ENCODE results near the gene RREB1. TPM values are rescaled to one million over a fixed set of nuclear protein-coding genes. Genes with fewer than 3 reads are reported as not detected.

RREB1 gene
- total RNA-seq, 1 donor from 2014 or later = 41.8 TPM

DNA sequence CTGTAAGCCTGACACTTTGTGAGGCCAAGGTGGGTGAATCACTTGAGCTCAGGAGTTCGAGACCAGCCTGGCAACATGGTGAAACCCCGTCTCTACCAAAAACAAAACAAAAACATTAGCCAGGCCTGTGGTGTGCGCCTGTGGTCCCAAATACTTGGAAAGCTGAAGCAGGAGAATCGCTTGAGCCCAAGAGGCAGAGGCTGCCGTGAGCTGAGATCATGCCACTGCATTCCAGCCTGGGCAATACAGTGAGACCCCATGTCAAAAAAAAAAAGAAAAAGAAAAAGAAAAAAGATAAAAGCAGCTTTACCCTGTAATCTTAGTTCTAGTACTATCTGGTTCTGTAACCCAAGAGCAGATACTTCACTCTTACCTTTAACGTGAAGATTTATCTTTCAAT lies 177.7 kb downstream of the RREB1 start:
- no peak overlapping the region for H2AFZ ChIP-seq (ENCODE audit: low read depth, low read length)
- no peak overlapping the region for H3K4me3 ChIP-seq (ENCODE audit: insufficient read depth, low read depth, low read length)
- H3K4me1 Mint-ChIP-seq (ENCODE audit: low read depth, unreplicated experiment) = no peaks in the 10 kb centered on the region
- no peaks in the 10 kb centered on the region for H3K9me3 ChIP-seq (ENCODE audit: insufficient read depth, low read depth, low read length)
- H3K36me3 Mint-ChIP-seq (ENCODE audit: low read depth, unreplicated experiment) = peaks cover 21% of the 10 kb centered on the region
- no peaks in the 10 kb centered on the region for H3K27me3 Mint-ChIP-seq (ENCODE audit: low read depth, unreplicated experiment)
- H4K20me1 ChIP-seq (ENCODE audit: insufficient read depth, low read length) = peaks cover 28% of the 10 kb centered on the region
- H3K27ac Mint-ChIP-seq (ENCODE audit: unreplicated experiment) = no peak overlapping the region
- no peak overlapping the region for H3K4me3 Mint-ChIP-seq (ENCODE audit: unreplicated experiment)
- no peaks in the 10 kb centered on the region for H3K79me2 ChIP-seq (ENCODE audit: insufficient read depth, low read length)
- H3K9ac ChIP-seq (ENCODE audit: low read length) = no peak overlapping the region
- no peak overlapping the region for H3K27ac ChIP-seq (ENCODE audit: low read depth, low read length)
- FAIRE-seq (no peak), DNase-seq (ENCODE audit: low read depth) (no peak)
- H3K4me1 ChIP-seq (ENCODE audit: insufficient read depth, low read length) = no peaks in the 10 kb centered on the region
- no peak overlapping the region for H3K4me2 ChIP-seq (ENCODE audit: low read length)
- H3K9me3 Mint-ChIP-seq (ENCODE audit: unreplicated experiment) = no peaks in the 10 kb centered on the region
- no peaks in the 10 kb centered on the region for H3K27me3 ChIP-seq (ENCODE audit: insufficient read depth, low read length)
- TF ChIP-seq, protein P1, sequence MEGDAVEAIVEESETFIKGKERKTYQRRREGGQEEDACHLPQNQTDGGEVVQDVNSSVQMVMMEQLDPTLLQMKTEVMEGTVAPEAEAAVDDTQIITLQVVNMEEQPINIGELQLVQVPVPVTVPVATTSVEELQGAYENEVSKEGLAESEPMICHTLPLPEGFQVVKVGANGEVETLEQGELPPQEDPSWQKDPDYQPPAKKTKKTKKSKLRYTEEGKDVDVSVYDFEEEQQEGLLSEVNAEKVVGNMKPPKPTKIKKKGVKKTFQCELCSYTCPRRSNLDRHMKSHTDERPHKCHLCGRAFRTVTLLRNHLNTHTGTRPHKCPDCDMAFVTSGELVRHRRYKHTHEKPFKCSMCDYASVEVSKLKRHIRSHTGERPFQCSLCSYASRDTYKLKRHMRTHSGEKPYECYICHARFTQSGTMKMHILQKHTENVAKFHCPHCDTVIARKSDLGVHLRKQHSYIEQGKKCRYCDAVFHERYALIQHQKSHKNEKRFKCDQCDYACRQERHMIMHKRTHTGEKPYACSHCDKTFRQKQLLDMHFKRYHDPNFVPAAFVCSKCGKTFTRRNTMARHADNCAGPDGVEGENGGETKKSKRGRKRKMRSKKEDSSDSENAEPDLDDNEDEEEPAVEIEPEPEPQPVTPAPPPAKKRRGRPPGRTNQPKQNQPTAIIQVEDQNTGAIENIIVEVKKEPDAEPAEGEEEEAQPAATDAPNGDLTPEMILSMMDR (IDR thresholded peaks at IDR 0.05; ENCODE audit: insufficient read depth, low read depth, low read length) = no peak
- no peak for TF ChIP-seq EZH2 (IDR thresholded peaks at IDR 0.05; ENCODE audit: insufficient read depth, low read length)
- H3K36me3 ChIP-seq (ENCODE audit: insufficient read depth, low read length) = peaks cover 40% of the 10 kb centered on the region

DNA sequence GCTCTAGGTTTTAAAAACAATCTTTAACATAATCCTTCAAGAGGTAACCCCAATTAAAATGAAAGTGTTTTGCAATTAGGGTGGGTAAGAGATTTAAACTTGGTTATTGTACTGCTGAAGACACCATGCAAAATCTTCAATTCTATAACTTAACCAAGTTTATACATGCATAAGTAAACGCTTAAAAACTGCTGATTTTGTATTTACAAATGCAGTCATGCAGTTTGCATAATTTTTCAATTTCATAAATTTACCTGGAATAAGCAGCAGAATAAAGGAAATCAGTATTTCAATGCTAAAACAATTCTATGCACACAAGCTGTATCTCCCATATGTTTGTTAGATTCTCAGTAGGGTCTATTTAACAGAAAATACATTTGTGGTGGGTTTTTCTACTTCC lies 182.3 kb downstream of the RREB1 start:
- Mint-ChIP-seq H3K9me3 (ENCODE audit: unreplicated experiment) (no peaks in the 10 kb centered on the region), H3K27me3 (ENCODE audit: low read depth, unreplicated experiment) (no peaks in the 10 kb centered on the region), H3K36me3 (ENCODE audit: low read depth, unreplicated experiment) (peaks cover 15% of the 10 kb centered on the region), H3K4me1 (ENCODE audit: low read depth, unreplicated experiment) (no peaks in the 10 kb centered on the region), H3K4me3 (ENCODE audit: unreplicated experiment) (no peak overlapping the region), H3K27ac (ENCODE audit: unreplicated experiment) (no peak overlapping the region)
- H3K9ac ChIP-seq (ENCODE audit: low read length) = no peak overlapping the region
- H3K4me2 ChIP-seq (ENCODE audit: low read length) = no peak overlapping the region
- H3K27ac ChIP-seq (ENCODE audit: low read depth, low read length) = no peak overlapping the region
- H3K4me3 ChIP-seq (ENCODE audit: insufficient read depth, low read depth, low read length) = no peak overlapping the region
- FAIRE-seq = no peak
- TF ChIP-seq EZH2 (IDR thresholded peaks at IDR 0.05; ENCODE audit: insufficient read depth, low read length) = no peak
- TF ChIP-seq, protein P1 (IDR thresholded peaks at IDR 0.05; ENCODE audit: insufficient read depth, low read depth, low read length) = no peak
- no peak for DNase-seq (ENCODE audit: low read depth)
- H3K4me1 ChIP-seq (ENCODE audit: insufficient read depth, low read length) = no peaks in the 10 kb centered on the region
- H4K20me1 ChIP-seq (ENCODE audit: insufficient read depth, low read length) = peaks cover 34% of the 10 kb centered on the region
- no peak overlapping the region for H2AFZ ChIP-seq (ENCODE audit: low read depth, low read length)
- H3K79me2 ChIP-seq (ENCODE audit: insufficient read depth, low read length) = peaks cover 13% of the 10 kb centered on the region
- no peaks in the 10 kb centered on the region for H3K9me3 ChIP-seq (ENCODE audit: insufficient read depth, low read depth, low read length)
- H3K27me3 ChIP-seq (ENCODE audit: insufficient read depth, low read length) = no peaks in the 10 kb centered on the region
- H3K36me3 ChIP-seq (ENCODE audit: insufficient read depth, low read length) = peaks cover 69% of the 10 kb centered on the region

DNA sequence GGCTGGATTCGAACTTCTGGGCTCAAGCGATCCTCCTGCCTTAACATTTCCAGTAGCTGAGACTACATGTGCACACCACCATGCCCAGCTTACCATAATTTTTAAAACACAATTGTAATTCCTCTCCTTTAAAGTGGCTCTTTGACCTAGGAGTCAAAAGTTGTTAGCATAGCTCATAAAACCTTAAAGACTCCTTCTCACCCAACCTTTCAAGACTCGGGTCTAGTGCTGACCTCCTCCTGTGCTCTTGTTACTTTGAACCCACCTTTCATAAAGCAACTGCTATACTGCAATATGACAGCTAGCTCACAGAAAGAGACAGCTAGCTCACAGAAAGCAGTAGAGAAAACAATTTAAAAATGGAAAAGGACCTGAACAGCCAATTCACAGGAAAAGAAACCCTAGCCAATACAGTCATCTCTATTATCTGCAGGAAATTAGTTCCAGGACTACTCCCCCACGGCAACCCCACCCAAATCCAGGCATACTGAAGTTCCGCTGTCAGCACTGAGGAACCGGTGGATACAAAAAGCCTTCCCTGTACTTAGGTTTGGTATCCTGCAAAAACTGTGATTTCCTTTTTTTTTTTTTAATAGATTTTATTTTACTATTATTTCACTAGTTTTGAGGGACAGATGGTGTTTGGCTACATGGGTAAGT lies 185.0 kb downstream of the RREB1 start:
- Mint-ChIP-seq H3K4me3 (ENCODE audit: unreplicated experiment) (no peak overlapping the region), H3K36me3 (ENCODE audit: low read depth, unreplicated experiment) (peaks cover 2% of the 10 kb centered on the region), H3K9me3 (ENCODE audit: unreplicated experiment) (no peaks in the 10 kb centered on the region), H3K27me3 (ENCODE audit: low read depth, unreplicated experiment) (no peaks in the 10 kb centered on the region), H3K27ac (ENCODE audit: unreplicated experiment) (no peak overlapping the region), H3K4me1 (ENCODE audit: low read depth, unreplicated experiment) (no peaks in the 10 kb centered on the region)
- H2AFZ ChIP-seq (ENCODE audit: low read depth, low read length) = no peak overlapping the region
- FAIRE-seq (no peak), DNase-seq (ENCODE audit: low read depth) (no peak)
- no peak overlapping the region for H3K4me3 ChIP-seq (ENCODE audit: insufficient read depth, low read depth, low read length)
- no peaks in the 10 kb centered on the region for H3K4me1 ChIP-seq (ENCODE audit: insufficient read depth, low read length)
- H3K27ac ChIP-seq (ENCODE audit: low read depth, low read length) = no peak overlapping the region
- no peaks in the 10 kb centered on the region for H3K9me3 ChIP-seq (ENCODE audit: insufficient read depth, low read depth, low read length)
- H4K20me1 ChIP-seq (ENCODE audit: insufficient read depth, low read length) = peaks cover 45% of the 10 kb centered on the region
- TF ChIP-seq, protein P1 (IDR thresholded peaks at IDR 0.05; ENCODE audit: insufficient read depth, low read depth, low read length) = no peak
- TF ChIP-seq EZH2 (IDR thresholded peaks at IDR 0.05; ENCODE audit: insufficient read depth, low read length) = no peak
- H3K36me3 ChIP-seq (ENCODE audit: insufficient read depth, low read length) = peaks cover 76% of the 10 kb centered on the region
- no peaks in the 10 kb centered on the region for H3K27me3 ChIP-seq (ENCODE audit: insufficient read depth, low read length)
- H3K9ac ChIP-seq (ENCODE audit: low read length) = no peak overlapping the region
- peaks cover 19% of the 10 kb centered on the region for H3K79me2 ChIP-seq (ENCODE audit: insufficient read depth, low read length)
- H3K4me2 ChIP-seq (ENCODE audit: low read length) = no peak overlapping the region
